HEK293 (cell line): ENCODE results near the gene PHACTR3.

Experiments used
- CTCF ChIA-PET: fragments of 350-600 bp; formaldehyde crosslinking; extraction: SDS; loops from one replicate; lab custom pipeline; 2021; ENCODE audit warnings: antibody characterized with exemption; lab: Yijun Ruan, JAX
- POLR2A ChIA-PET: fragments of 300-600 bp; formaldehyde crosslinking; extraction: SDS; loops from one replicate; lab custom pipeline; 2020; ENCODE audit warnings: antibody characterized with exemption, inconsistent platforms; lab: Yijun Ruan, JAX
- H3K27ac ChIP-seq: fragments of 200-500 bp; sonication (Bioruptor generic); 2 replicates; pipeline ENCODE4 v1.5.1; 2014; ENCODE audit warnings: low read depth, low read length, control low read depth, inconsistent platforms; ENCODE audit errors: extremely low read depth
- H3K36me3 ChIP-seq, 2 experiments: fragments of 200-500 bp in 1 of 2; sonication (Bioruptor generic) in 1 of 2; 1 replicate in 1 of 2; 2 replicates in 1 of 2; pipeline ENCODE4 v1.5.1; 2014 to 2017; ENCODE audit warnings: inconsistent platforms in 2 of 2, low read length in 2 of 2; ENCODE audit not compliant: control insufficient read depth in 2 of 2, insufficient read depth in 1 of 2
- H3K4me1 ChIP-seq: fragments of 200-500 bp; sonication (Bioruptor generic); 2 replicates; pipeline ENCODE4 v1.5.1; 2014; ENCODE audit warnings: mild to moderate bottlenecking, low read length, inconsistent platforms; ENCODE audit not compliant: control insufficient read depth, insufficient read depth
- H3K4me3 ChIP-seq: 2 replicates; pipeline ENCODE4 v1.5.1; 2011; ENCODE audit warnings: low read depth, mild to moderate bottlenecking, control low read depth, low read length, moderate library complexity
- H3K9me3 ChIP-seq: fragments of 200-500 bp; sonication (Bioruptor generic); 2 replicates; pipeline ENCODE4 v1.5.1; 2014; ENCODE audit warnings: low read depth, low read length, inconsistent platforms; ENCODE audit not compliant: control insufficient read depth, insufficient read depth
- BCL11B ChIP-seq: fragments of 450-650 bp; formaldehyde crosslinking; IDR thresholded peaks from 2 replicates; pipeline ENCODE4 v1.5.1; 2016; ENCODE audit warnings: low read depth, missing biosample characterization, missing genetic modification characterization
- GLI4 ChIP-seq: fragments of 450-650 bp; formaldehyde crosslinking; IDR thresholded peaks from 2 replicates; pipeline ENCODE4 v1.5.1; 2016; ENCODE audit warnings: missing biosample characterization, missing genetic modification characterization
- GLIS1 ChIP-seq: fragments of 450-650 bp; formaldehyde crosslinking; IDR thresholded peaks from 2 replicates; pipeline ENCODE4 v1.5.1; 2016; ENCODE audit warnings: missing biosample characterization, missing genetic modification characterization
- KLF7 ChIP-seq: fragments of 450-650 bp; formaldehyde crosslinking; IDR thresholded peaks from 2 replicates; pipeline ENCODE4 v1.5.1; 2016; ENCODE audit warnings: missing biosample characterization, missing genetic modification characterization, borderline replicate concordance
- MEIS1 ChIP-seq: sonication (generic); formaldehyde crosslinking; IDR thresholded peaks from 2 replicates; pipeline ENCODE4 v1.8.1; 2022; ENCODE audit warnings: missing genetic modification reagents, mild to moderate bottlenecking, borderline replicate concordance
- MYNN ChIP-seq: fragments of 450-650 bp; formaldehyde crosslinking; IDR thresholded peaks from 2 replicates; pipeline ENCODE4 v1.5.1; 2016; ENCODE audit warnings: missing biosample characterization, missing genetic modification characterization, borderline replicate concordance
- SCRT1 ChIP-seq: fragments of 450-650 bp; formaldehyde crosslinking; IDR thresholded peaks from 2 replicates; pipeline ENCODE4 v1.5.1; 2016; ENCODE audit warnings: missing biosample characterization, missing genetic modification characterization, borderline replicate concordance
- SP2 ChIP-seq: fragments of 450-650 bp; formaldehyde crosslinking; IDR thresholded peaks from 2 replicates; pipeline ENCODE4 v1.5.1; 2016; ENCODE audit warnings: missing biosample characterization, missing genetic modification characterization
- ZBTB21 ChIP-seq: fragments of 450-650 bp; formaldehyde crosslinking; IDR thresholded peaks from 2 replicates; pipeline ENCODE4 v1.5.1; 2017; ENCODE audit warnings: missing biosample characterization, missing genetic modification characterization
- ZFHX2 ChIP-seq: fragments of 450-650 bp; formaldehyde crosslinking; conservative IDR thresholded peaks from 2 replicates; pipeline ENCODE4 v1.5.1; 2016; ENCODE audit warnings: missing biosample characterization, missing genetic modification characterization
- ZFP41 ChIP-seq: fragments of 450-650 bp; formaldehyde crosslinking; IDR thresholded peaks from 2 replicates; pipeline ENCODE4 v1.5.1; 2016; ENCODE audit warnings: missing biosample characterization, missing genetic modification characterization, borderline replicate concordance
- ZNF140 ChIP-seq: fragments of 450-650 bp; formaldehyde crosslinking; IDR thresholded peaks from 2 replicates; pipeline ENCODE4 v1.5.1; 2016; ENCODE audit warnings: missing biosample characterization, missing genetic modification characterization
- ZNF175 ChIP-seq: fragments of 450-650 bp; formaldehyde crosslinking; IDR thresholded peaks from 2 replicates; pipeline ENCODE4 v1.5.1; 2016; ENCODE audit warnings: missing biosample characterization, missing genetic modification characterization
- ZNF214 ChIP-seq: fragments of 450-650 bp; formaldehyde crosslinking; IDR thresholded peaks from 2 replicates; pipeline ENCODE4 v1.5.1; 2017; ENCODE audit warnings: missing biosample characterization, mild to moderate bottlenecking, missing genetic modification characterization, borderline replicate concordance
- ZNF404 ChIP-seq: fragments of 450-650 bp; formaldehyde crosslinking; IDR thresholded peaks from 2 replicates; pipeline ENCODE4 v1.5.1; 2017; ENCODE audit warnings: missing biosample characterization, missing genetic modification characterization
- ZNF416 ChIP-seq: fragments of 450-650 bp; formaldehyde crosslinking; IDR thresholded peaks from 2 replicates; pipeline ENCODE4 v1.5.1; 2016; ENCODE audit warnings: missing biosample characterization, missing genetic modification characterization
- ZNF530 ChIP-seq: fragments of 450-650 bp; formaldehyde crosslinking; IDR thresholded peaks from 2 replicates; pipeline ENCODE4 v1.5.1; 2016; ENCODE audit warnings: low read depth, missing biosample characterization, missing genetic modification characterization
- ZNF558 ChIP-seq: fragments of 450-650 bp; formaldehyde crosslinking; IDR thresholded peaks from 2 replicates; pipeline ENCODE4 v1.5.1; 2016; ENCODE audit warnings: missing biosample characterization, missing genetic modification characterization
- ZNF600 ChIP-seq: fragments of 450-650 bp; formaldehyde crosslinking; IDR thresholded peaks from 2 replicates; pipeline ENCODE4 v1.5.1; 2016; ENCODE audit warnings: missing biosample characterization, missing genetic modification characterization
- ZNF658 ChIP-seq: fragments of 450-650 bp; formaldehyde crosslinking; IDR thresholded peaks from 2 replicates; pipeline ENCODE4; 2016; ENCODE audit warnings: missing biosample characterization, missing genetic modification characterization
- ZNF664 ChIP-seq: fragments of 450-650 bp; formaldehyde crosslinking; IDR thresholded peaks from 2 replicates; pipeline ENCODE4 v1.5.1; 2016; ENCODE audit warnings: missing biosample characterization, missing genetic modification characterization
- ZNF768 ChIP-seq: fragments of 450-650 bp; formaldehyde crosslinking; IDR thresholded peaks from 2 replicates; pipeline ENCODE4 v1.5.1; 2018; ENCODE audit warnings: missing biosample characterization, mild to moderate bottlenecking, missing genetic modification characterization
- ZNF776 ChIP-seq: fragments of 450-650 bp; formaldehyde crosslinking; IDR thresholded peaks from 2 replicates; pipeline ENCODE4 v1.5.0; 2017; ENCODE audit warnings: missing biosample characterization, missing genetic modification characterization, borderline replicate concordance
- ZNF837 ChIP-seq: fragments of 450-650 bp; formaldehyde crosslinking; IDR thresholded peaks from 2 replicates; pipeline ENCODE4 v1.5.1; 2016; ENCODE audit warnings: missing biosample characterization, missing genetic modification characterization
- ZNF843 ChIP-seq: fragments of 450-650 bp; formaldehyde crosslinking; IDR thresholded peaks from 2 replicates; pipeline ENCODE4 v1.5.1; 2016; ENCODE audit warnings: missing biosample characterization, missing genetic modification characterization
- TF ChIP-seq, protein P1 (sequence below): fragments of 450-650 bp; formaldehyde crosslinking; IDR thresholded peaks from 2 replicates; pipeline ENCODE4 v1.5.1; 2016; ENCODE audit warnings: missing biosample characterization, missing genetic modification characterization, borderline replicate concordance
- TF ChIP-seq, protein P2 (sequence below): fragments of 450-650 bp; formaldehyde crosslinking; IDR thresholded peaks from 2 replicates; pipeline ENCODE4 v1.5.1; 2016; ENCODE audit warnings: missing biosample characterization, missing genetic modification characterization
- TF ChIP-seq, protein P3 (sequence below): IDR thresholded peaks from 2 replicates; pipeline ENCODE4 v1.6.1; 2011; ENCODE audit warnings: mild to moderate bottlenecking, low read depth, low read length, borderline replicate concordance
- TF ChIP-seq, protein P4 (sequence below): fragments of 450-650 bp; formaldehyde crosslinking; IDR thresholded peaks from 2 replicates; pipeline ENCODE4 v1.5.1; 2016; ENCODE audit warnings: missing biosample characterization, missing genetic modification characterization

The PHACTR3 gene

DNA sequence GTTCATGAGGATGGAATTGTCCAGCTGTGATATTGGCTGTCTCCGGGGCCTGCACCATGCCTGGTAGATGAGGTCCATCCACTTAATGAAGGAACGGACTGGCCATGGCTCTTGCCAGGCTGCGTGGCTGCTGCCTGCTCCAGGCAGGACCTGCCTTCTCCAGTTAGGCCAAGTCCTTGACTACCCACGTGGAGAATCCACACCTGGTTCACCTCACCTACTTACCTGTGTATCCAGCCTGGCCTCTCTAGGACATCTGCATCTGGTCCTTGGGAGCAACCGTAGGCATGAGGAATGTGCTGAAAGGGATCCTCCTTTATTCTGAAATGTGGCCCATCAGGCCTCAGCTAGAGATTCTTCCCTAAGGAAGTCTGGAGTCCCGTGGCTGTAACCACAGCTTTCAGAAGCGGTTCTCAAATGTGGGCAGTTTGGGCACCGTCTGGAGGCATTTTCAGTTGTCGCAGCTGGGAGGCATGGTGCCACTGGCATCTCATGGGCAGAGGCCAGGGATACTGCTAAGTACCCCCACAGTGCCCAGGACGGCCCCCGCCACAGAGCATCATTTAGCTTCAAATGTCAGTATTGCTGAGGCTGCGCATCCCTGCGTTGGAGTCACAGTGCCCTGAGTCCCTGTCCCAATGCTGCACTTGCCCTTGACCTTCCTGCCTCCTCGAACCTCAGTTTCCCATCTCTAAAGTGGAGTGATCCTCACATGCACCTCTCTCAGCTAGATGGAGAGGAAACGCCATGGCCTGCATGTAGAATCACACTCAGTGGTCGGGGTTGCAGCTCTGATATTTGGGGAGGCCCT, 67.5 kb downstream of the PHACTR3 start (continued):
- TF ChIP-seq ZNF530 (tag by site-specific recombination), result no peak
- TF ChIP-seq ZBTB21 (tag by site-specific recombination), result no peak

- no peaks in the 10 kb centered on the region for H3K4me1 ChIP-seq
- POLR2A ChIA-PET, result no interaction called here
- H3K36me3 ChIP-seq, result no peaks in the 10 kb centered on the region
- TF ChIP-seq ZNF843 (tag by site-specific recombination) (no peak), SP2 (tag by site-specific recombination) (no peak), GLI4 (tag by site-specific recombination) (no peak), KLF7 (tag by site-specific recombination) (no peak), ZNF558 (tag by site-specific recombination) (no peak), ZNF214 (tag by site-specific recombination) (no peak), ZNF658 (no peak), ZNF837 (tag by site-specific recombination) (no peak), ZNF664 (tag by site-specific recombination) (no peak), ZNF416 (tag by site-specific recombination) (no peak), ZNF404 (tag by site-specific recombination) (no peak), ZNF776 (tag by site-specific recombination) (no peak)
- TF ChIP-seq, protein P1, sequence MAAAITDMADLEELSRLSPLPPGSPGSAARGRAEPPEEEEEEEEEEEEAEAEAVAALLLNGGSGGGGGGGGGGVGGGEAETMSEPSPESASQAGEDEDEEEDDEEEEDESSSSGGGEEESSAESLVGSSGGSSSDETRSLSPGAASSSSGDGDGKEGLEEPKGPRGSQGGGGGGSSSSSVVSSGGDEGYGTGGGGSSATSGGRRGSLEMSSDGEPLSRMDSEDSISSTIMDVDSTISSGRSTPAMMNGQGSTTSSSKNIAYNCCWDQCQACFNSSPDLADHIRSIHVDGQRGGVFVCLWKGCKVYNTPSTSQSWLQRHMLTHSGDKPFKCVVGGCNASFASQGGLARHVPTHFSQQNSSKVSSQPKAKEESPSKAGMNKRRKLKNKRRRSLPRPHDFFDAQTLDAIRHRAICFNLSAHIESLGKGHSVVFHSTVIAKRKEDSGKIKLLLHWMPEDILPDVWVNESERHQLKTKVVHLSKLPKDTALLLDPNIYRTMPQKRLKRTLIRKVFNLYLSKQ, result no peak
- TF ChIP-seq, protein P2, sequence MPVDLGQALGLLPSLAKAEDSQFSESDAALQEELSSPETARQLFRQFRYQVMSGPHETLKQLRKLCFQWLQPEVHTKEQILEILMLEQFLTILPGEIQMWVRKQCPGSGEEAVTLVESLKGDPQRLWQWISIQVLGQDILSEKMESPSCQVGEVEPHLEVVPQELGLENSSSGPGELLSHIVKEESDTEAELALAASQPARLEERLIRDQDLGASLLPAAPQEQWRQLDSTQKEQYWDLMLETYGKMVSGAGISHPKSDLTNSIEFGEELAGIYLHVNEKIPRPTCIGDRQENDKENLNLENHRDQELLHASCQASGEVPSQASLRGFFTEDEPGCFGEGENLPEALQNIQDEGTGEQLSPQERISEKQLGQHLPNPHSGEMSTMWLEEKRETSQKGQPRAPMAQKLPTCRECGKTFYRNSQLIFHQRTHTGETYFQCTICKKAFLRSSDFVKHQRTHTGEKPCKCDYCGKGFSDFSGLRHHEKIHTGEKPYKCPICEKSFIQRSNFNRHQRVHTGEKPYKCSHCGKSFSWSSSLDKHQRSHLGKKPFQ, result no peak
- TF ChIP-seq, protein P3, sequence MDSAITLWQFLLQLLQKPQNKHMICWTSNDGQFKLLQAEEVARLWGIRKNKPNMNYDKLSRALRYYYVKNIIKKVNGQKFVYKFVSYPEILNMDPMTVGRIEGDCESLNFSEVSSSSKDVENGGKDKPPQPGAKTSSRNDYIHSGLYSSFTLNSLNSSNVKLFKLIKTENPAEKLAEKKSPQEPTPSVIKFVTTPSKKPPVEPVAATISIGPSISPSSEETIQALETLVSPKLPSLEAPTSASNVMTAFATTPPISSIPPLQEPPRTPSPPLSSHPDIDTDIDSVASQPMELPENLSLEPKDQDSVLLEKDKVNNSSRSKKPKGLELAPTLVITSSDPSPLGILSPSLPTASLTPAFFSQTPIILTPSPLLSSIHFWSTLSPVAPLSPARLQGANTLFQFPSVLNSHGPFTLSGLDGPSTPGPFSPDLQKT, result no peak
- CTCF ChIA-PET, result interaction anchor here (0.7 kb wide), 1 partner anchor 18 kb away, joined by 4 read pairs; no protein-coding TSS in a partner anchor
- H3K27ac ChIP-seq, result no peak overlapping the region
- no peak overlapping the region for H3K4me3 ChIP-seq
- H3K9me3 ChIP-seq, result no peaks in the 10 kb centered on the region
Observed at GRCh38 chr20:59672576-59672975, 68.2 kb downstream of the PHACTR3 start.

GRCh38 chr20:59673288-59673997, 69.1 kb downstream of the PHACTR3 start:
- CTCF ChIA-PET, result interaction anchor here (0.5 kb wide), 1 partner anchor 74 kb away, joined by 3 read pairs; no protein-coding TSS in a partner anchor
- POLR2A ChIA-PET, result no interaction called here
- Histone ChIP-seq H3K9me3 (no peaks in the 10 kb centered on the region), H3K36me3 (no peaks in the 10 kb centered on the region), H3K27ac (no peak overlapping the region), H3K4me1 (no peaks in the 10 kb centered on the region), H3K4me3 (no peak overlapping the region)
- no peak for TF ChIP-seq ZNF768
- TF ChIP-seq, protein P4, sequence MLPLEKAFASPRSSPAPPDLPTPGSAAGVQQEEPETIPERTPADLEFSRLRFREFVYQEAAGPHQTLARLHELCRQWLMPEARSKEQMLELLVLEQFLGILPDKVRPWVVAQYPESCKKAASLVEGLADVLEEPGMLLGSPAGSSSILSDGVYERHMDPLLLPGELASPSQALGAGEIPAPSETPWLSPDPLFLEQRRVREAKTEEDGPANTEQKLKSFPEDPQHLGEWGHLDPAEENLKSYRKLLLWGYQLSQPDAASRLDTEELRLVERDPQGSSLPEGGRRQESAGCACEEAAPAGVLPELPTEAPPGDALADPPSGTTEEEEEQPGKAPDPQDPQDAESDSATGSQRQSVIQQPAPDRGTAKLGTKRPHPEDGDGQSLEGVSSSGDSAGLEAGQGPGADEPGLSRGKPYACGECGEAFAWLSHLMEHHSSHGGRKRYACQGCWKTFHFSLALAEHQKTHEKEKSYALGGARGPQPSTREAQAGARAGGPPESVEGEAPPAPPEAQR (tag by site-specific recombination), result no peak
- no peak for TF ChIP-seq ZFHX2 (tag by site-specific recombination)
- TF ChIP-seq ZNF600 (tag by site-specific recombination), result no peak
- no peak for TF ChIP-seq BCL11B (tag by site-specific recombination)
- TF ChIP-seq ZNF175 (tag by site-specific recombination), result no peak
- TF ChIP-seq ZFP41 (tag by site-specific recombination), result no peak
- no peak for TF ChIP-seq GLIS1 (tag by site-specific recombination)
- TF ChIP-seq ZNF140, result no peak
- TF ChIP-seq MEIS1 (CRISPR knock-in tag), result no peak
- TF ChIP-seq ZBTB21 (tag by site-specific recombination), result no peak
- TF ChIP-seq SCRT1 (tag by site-specific recombination), result no peak
- no peak for TF ChIP-seq MYNN (tag by site-specific recombination)
